HG02973 (cell line): Measurements from ENCODE around the gene PARD6G.

Experiments
- ATAC-seq: cut with Tn5 transposase; IDR thresholded peaks from one replicate; pipeline ENCODE4 v1.9.1; 2021; ENCODE audit warnings: moderate library complexity; ENCODE audit not compliant: unreplicated experiment

The PARD6G gene

DNA sequence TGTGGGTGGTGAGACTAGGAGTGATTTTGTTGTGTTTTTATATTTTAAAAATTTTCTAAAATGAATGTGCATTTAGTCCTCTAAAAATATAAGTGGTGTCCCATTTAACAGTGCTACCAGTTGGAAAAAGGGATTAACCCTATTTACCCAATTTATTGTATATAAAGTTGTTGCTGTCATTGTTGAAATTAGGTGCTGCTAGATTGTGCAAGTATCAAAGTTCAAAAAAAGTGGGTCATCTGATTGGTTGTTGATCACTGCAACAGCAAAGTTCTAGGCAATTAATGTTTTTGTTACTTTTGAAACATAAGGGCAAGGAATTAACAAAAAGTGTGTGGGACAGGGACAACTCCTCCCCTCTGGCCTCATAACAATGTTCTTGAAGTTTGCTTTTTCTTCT is 97.6 kb downstream of the PARD6G start:
- no peak for ATAC-seq

DNA sequence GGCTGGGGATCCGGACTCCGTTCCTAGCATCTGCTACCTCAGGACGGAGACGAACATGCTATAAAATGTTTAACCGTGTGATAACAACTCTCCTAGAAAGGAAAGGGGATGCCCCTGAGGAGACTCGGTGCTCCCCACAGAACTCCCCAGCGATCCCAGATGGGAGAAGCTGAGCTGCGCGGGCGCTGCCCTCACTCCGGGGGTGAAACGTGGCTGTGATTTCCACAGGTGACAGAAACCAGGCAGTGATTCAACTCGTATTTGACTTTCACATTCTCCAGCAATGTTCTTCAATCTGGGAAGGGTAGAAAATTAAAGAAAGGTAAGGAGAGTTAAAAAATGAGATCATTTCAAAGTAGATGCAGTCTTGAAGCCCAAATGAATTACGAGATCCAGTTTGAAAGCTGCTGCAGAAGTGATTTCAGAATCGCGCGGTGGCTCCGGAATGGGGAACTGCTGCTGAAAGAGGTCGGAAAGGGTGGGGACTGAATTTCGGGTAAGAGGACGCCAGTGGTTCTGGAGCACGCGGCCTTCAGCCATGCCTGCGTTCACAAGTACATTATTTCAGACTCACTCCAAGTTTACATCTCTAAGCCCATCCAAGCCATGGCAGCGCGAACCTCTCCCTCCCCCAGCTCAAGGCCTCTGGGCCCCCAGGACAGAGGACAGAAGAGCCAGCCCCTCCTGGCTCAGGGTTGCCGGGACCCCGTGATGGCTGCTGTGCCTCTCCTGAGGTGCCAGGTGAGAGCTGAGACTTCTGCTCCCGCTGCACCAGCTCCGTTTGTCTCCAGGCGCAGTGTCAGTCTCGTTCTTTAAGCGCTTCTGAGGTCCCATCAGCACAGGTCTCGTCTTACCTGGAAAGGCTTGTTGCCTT is 98.8 kb downstream of the PARD6G start:
- no peak for ATAC-seq

DNA sequence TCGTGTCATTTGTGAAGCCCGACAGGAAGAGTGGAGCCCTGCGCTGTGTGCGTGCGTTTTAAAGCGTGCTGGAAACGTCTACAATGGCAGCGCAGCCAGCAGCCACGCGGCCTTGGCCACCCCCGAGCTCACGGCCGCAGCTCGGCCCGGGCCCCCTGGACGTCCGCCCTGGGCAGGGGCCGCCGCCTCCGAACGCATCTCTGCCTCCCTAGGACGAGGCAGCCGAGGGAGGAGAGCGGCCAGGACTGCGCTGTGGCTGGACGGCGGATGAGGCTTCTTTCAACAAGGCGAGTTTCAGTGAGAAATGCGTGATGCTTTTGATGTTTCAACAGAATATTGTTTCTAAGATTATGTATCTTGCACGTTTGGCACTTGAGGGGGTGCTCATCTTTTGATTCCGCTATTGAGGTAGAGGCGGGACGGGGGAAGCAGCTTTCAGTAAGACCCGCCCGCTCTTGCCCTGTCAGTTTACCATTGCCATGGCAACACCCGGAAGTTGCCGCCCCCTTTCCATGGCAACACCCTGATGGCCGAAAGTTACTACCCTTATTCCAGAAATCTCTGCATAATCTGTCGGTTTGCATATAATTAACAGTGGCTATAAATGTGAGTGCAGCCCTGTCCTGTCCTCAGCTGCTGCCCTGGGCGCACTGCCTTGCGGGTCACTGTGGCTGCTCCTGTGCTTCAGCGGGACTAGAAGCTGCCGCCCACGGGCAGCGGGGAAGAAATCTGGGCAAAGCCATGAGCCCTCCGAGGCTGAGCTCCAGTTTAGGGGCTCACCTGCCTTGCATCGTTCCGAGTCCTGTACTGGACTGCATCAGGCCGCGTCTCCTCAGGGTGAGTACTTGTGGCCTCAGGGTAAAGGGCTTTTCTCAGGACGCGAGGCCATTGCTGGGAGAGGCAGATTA is 99.6 kb downstream of the PARD6G start:
- peak; percentile 83 for ATAC-seq

DNA sequence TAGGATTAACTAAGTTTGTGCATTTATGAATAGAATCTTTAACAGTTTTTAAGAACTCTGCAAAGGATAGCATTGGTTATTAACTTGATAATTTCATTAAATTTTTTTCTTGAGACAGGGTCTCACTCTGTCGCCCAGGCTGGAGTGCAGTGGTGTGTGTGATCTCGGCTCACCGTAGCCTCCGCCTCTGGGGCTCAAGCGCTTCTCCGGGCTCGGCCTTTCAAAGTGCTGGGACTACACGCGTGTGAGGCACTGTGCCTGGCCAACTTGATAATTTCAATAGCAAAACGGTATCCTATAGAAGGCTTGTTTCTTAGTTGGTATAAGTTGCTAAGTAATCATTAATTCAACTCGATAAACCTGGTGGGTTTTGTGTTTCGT is 100.3 kb downstream of the PARD6G start:
- peak; percentile 21 for ATAC-seq

DNA sequence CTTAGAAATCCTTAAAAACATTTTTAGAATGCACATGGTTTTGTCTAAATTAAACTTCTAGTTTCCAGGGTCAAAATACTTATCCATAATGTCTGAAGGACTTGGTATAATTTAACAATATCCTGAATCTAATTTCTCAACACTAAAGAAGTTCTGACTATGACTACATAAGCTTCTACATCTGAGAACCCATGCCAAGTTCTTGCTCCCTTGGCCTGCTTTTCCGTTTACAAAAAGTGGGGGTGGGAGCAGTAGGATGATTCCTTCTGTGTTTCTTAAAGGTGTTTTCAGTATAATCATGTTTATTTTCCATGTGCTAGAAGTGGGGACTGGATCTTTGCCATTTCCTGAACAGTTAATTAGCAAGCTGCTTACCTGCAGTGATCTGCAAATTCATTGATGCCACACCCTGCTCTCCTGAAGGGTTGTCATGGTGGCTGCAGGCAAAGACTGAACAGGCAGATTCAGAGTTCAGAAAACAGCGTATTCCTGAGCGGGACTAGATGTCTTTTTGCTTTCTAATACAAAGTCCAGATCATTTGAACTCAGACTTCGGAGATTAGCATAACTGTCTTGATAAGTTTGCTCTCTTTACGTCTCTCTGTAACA is 102.0 kb downstream of the PARD6G start:
- no peak for ATAC-seq

DNA sequence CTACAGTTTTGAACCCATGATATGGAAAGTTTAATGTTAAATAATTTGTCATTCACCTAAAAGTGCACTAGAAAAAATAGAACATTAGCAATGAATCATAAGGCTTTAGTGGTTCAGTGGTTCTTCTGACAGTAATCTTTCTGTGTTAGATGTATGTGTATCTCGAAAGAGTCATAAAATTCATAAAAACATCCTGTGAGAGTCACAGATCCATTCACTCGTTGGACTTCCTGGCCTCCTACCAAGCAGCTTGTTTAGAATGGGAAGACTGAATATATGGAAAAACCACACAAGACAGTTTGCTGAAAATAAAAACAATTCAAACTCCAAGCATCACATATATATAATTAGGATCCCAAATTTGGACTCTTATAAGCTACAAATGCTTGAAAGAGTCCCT is 103.4 kb downstream of the PARD6G start:
- ATAC-seq, result no peak

DNA sequence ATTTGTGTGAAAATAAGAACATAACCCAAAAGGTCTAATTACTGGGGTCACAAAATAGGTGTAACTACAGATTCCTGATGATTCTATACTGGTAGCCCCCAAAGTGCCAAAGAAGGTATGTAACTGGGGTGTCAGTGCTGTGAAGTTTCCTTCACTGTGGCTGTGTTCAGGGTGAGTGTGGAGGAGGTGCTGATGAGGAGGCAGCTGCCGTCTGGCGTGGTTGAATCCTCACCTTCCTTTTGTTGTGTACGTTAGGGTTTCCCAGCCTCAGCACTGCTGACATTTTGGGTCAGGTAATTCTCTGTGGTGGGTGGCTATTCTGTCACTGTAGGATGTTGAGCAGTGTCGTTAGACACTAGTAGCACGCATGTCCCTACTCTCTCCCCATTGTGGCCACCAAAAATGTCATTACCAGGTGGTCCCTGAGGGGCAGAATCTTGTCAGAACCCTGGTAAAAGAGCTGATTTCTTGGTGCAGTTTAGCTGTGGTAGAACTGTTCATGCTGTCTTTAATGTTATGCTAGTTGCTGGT is 106.8 kb downstream of the PARD6G start:
- no peak for ATAC-seq

DNA sequence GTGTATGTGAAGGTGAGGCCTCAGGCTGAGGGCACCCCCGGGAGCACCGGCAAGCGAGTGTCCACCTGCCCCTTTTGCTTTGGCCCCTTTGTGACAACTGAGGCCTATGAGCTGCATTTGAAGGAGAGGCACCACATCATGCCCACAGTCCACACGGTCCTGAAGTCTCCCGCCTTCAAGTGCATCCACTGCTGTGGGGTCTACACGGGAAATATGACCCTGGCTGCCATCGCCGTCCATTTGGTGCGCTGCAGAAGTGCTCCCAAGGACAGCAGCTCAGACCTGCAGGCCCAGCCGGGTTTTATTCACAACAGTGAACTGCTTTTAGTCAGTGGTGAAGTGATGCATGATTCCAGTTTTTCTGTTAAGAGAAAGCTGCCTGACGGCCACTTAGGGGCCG is 109.3 kb downstream of the PARD6G start:
- ATAC-seq, result no peak

DNA sequence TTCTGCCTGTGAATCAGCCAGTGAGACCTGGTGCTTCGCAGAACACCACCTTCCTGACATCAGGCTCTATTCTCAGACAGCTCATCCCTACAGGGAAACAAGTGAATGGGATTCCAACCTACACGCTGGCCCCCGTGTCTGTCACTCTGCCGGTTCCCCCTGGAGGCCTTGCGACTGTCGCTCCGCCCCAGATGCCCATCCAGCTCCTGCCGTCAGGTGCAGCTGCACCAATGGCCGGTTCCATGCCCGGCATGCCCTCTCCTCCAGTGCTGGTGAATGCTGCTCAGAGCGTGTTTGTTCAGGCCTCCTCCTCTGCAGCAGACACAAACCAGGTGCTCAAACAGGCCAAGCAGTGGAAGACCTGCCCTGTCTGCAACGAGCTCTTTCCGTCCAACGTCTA is 110.2 kb downstream of the PARD6G start:
- no peak for ATAC-seq

DNA sequence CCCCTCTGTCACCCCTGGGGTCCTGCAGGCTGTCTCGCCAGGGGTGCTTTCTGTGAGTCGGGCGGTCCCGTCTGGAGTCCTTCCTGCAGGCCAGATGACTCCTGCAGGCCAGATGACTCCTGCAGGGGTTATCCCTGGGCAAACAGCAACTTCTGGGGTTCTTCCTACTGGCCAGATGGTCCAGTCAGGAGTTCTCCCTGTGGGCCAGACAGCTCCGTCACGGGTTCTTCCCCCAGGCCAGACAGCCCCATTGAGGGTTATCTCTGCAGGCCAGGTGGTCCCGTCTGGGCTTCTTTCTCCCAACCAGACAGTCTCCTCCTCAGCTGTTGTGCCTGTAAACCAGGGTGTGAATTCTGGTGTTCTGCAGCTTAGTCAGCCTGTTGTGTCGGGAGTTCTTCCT is 110.6 kb downstream of the PARD6G start:
- no peak for ATAC-seq

DNA sequence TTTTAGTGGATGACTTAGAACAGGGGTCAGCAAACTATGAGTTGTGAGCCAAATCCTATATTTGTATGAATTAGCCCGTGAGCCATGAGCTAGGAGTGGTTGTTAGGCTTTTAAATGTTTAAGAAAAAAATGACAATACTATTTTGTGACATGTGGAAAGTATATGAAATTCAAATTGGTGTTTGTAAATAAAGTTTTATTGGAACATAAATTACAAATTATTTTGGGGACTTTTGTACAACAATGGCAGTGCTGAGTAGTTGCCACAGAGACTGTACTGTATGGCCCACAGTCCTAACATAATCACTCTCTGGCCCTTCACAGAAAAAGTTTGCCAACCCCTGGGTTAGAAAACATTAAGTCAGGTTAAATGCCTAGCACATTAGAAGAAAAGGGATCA is 112.2 kb downstream of the PARD6G start:
- no peak for ATAC-seq

DNA sequence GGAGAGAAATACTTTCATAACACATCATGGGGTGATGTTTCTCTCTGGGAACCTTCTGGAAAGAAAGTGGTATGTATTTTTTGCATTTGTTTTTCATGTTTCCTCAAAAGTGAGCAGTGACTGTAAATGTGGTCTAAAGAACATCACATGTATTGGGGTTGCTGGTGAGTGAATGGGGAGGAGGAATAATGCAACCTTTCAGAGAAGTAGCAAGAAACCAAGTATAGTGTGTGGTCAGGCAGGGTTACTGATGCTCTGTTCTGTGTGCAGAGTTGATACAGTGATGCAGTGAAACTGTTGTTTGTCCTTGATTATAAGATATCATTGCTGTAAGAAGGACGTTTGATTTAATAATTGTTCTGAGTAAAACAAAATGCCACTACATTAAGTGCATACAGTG is 114.2 kb downstream of the PARD6G start:
- ATAC-seq, result no peak

DNA sequence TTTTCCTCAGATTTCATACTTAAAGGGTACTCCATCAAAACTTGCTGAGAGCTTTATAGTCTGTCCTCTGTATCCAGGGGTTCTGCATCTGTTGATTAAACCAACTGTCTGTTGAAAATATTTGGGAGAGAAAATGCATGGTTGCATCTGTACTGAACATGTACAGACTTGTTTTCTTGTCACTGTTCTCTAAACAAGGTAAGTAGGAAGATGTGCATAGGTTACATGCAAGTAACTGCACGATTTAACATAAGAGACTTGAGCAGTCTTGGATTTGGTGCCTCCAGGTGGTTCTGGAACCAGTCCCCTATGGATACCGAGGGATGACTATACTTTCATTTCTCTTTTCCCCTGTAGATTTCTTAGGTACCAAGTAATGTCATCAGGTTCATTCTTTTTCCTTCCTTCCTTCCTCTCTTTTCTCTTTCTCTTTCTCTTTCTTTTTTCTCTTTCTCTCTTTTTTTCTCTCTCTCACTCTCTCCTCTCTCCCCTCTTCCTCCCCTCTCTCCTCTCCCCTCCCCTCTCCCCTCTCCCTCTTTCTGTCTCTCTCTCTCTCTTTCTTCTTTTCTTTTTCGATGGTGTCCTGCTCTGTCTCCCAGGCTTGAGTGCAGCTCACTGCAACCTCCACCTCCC is 115.0 kb downstream of the PARD6G start:
- ATAC-seq, result no peak

DNA sequence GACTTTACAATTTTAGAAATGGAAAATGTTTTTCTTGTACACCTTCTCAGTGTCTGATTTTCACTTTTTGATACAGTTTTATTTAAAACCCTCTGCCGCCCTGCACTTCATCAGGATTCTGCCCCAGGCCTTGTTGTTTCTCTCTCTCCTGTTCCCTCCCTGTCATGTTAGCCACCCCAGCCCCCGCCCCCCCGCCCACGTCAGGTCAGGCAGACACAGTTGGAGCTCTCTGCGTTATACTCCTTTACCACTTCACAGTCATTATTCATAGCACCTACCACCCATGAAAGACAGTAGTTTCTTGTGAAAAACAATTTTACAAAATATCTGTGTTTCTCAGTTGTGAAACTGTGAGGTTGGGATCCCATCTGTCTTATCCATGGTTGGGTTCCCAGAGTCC is 116.8 kb downstream of the PARD6G start:
- no peak for ATAC-seq

DNA sequence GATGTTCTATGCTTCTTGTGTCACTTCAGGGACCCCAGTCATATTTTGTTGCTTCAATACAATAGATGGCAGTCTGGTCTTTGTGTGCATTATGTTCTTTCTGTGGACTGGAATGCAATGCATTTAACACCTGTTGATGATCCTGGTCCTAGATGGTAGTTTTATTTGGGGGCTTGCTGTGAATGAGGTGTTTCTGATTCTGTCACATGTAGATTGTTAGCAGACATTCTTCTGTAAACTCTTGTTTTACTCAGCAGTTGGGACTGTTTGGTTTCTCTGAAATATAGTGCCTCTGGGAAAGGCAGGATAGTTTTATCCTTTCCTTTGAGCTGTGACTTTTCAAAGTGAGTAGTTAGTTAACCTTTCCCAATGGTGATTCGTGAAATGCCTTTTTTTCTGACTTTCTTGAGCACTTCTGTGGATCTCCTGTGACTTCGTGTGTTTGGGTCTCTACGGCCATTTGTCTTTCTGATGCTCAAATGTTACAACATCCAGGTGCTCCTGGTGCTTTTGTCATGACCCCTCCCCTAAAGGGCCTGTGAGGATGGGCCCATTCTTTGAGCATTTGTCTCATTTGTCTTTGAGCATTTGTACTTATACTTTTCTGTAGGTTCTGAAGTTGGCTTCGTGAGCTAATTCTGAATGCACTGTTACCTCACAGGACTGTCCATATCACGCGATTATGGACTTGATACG is 117.5 kb downstream of the PARD6G start:
- ATAC-seq, result no peak

DNA sequence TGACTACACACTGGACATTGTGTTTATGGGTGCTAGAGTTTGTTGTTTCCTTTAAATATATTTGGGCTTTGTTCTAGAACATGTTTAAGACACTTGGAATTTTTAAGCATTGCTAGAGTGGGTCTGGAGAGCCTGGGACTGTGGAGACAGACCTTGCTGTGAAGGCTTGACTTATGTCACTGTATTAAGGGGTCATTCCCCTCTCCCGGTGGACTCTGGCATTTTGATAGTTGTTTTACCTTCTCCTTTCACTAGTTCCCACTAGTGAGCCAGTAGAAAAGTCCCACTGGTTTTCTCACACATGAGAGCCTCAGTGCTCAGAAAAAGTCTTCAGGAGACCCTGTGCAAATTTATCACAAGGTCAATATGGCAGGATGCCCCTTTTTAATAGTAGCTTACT is 119.7 kb downstream of the PARD6G start:
- no peak for ATAC-seq

DNA sequence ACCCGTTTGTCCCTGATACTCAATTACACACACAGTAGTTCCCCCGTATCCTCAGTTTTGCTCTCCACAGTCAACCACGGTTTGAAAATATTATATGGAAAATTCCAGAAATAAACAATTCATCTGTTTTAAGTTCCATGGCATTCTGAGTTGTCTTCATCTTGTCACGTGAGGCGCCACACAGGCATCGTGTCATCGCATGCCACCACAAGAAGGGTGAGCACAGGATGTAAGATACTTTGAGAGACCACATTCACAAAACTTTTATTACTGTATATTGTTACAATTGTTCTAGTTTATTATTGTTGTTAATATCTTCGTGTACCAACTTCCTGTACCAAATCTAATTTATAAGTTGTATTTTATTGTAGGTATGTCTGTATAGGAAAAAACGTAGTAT is 120.5 kb downstream of the PARD6G start:
- no peak for ATAC-seq

DNA sequence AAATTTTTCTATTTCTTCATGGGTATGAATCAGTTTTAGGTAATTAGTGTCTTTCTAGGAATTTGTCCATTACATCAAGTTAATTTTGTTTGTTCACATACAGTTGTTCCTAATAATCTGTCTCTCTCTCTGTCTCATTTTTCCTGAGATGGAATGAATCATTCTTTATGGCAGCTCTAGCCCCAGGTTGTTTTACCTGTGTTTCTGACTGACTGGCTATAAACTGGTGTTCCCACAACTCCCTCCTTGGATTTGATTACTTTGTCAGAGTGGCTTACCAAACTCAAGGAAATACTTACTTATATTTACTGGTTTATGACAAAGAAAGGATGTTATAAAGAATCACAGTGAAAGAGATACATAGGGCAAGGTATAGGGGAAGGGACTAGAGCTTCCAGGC is 123.2 kb downstream of the PARD6G start:
- no peak for ATAC-seq

DNA sequence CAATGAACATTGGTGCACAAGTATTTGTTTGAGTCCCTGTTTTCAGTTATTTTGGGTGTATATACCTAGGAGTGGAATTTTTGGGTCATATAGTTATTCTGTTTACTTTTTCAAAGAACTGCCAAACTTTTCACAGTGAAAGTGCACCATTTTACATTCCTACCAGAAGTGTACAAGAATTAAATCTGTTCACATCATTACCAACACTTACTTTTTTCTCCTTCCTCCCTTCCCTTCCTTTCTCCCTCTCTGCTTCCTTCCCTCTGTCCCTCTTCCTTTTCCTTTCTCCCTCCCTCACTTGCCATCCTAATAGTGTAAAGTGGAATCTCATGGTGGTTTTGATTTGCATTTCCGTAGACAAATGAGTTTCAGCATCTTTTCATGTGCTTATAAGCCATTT is 126.4 kb downstream of the PARD6G start:
- ATAC-seq, result no peak

DNA sequence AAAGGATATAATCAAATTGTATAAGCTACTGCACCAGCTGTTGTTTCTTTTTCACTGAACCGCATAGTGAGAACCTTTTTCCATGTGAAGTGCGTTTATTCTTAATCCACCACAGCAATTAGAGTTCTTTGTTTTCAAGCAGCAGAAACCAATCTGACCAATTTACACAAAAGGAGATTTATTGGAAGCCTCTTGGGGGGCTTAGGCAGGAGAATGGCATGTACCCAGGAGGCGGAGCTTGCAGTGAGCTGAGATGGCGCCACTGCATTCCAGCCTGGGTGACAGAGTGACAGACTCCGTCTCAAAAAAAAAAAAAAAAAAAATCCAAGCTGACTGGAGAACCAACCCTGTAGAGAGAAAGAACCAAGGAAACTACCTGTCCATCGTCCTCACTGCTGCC is 128.2 kb downstream of the PARD6G start:
- no peak for ATAC-seq
